Body of pancreas (tissue), 4 donors: ENCODE measurements around the gene PRDM16. TPM values are rescaled to one million over a fixed set of nuclear protein-coding genes. Genes with fewer than 3 reads are reported as not detected.

Experiments
- ATAC-seq: fragments of 150-250 bp; one replicate; pipeline ENCODE4 v1.9.1; 2016
- DNase-seq, 4 donors: peaks; one replicate each; pipeline ENCODE4 v3.0.0-alpha.2; 2019
- H3K27ac ChIP-seq, 4 donors: fragments of 200-600 bp; sonication (generic); 1 replicate in 3 of 4; 2 replicates in 1 of 4; pipeline versions ENCODE4 v1.5.1 to v1.6.1; 2016 to 2019; ENCODE audit warnings: mild to moderate bottlenecking in 1 of 4, mixed read lengths in 1 of 4, moderate library complexity in 1 of 4
- H3K27me3 ChIP-seq, 2 donors: fragments of 200-600 bp; sonication (generic); one replicate each; pipeline ENCODE4 v1.6.0; 2016; ENCODE audit warnings: mild to moderate bottlenecking in 1 of 2
- H3K36me3 ChIP-seq, 2 donors: fragments of 200-600 bp; sonication (generic); replicated peaks in 1 of 2; 2 replicates each; pipeline ENCODE4 v1.5.1; 2016; ENCODE audit warnings: low read depth in 2 of 2; ENCODE audit not compliant: insufficient read depth in 1 of 2
- H3K4me1 ChIP-seq: fragments of 200-600 bp; sonication (generic); one replicate; pipeline ENCODE4 v1.6.0; 2016
- H3K4me3 ChIP-seq, 2 donors: fragments of 200-600 bp; sonication (generic); 1 replicate in 1 of 2; 2 replicates in 1 of 2; pipeline ENCODE4 v1.5.1; 2016 to 2019
- H3K9me3 ChIP-seq, 3 donors: fragments of 200-600 bp; sonication (generic); 1 replicate in 2 of 3; 2 replicates in 1 of 3; pipeline ENCODE4 v1.5.1; 2016
- POLR2A ChIP-seq, 3 donors: fragments of 450-650 bp; IDR thresholded peaks; one replicate each; pipeline ENCODE4 v1.6.1; 2016; ENCODE audit warnings: antibody characterized with exemption in 3 of 3, mild to moderate bottlenecking in 2 of 3
- WGBS, 2 donors: methylation state at CpG; one replicate each; pipeline ENCODE4 v1.1.5; 2017; 5-methylcytosine and 5-hydroxymethylcytosine counted together
- intact Hi-C: fragments of 100-400 bp; cut with DNase I; formaldehyde crosslinking; loops from one replicate; pipeline ENCODE4 v1.15.1; 2023
- total RNA-seq, 2 donors: library from RNA; depleted of rRNA; stranded (reverse); fragments of >200 nt; gene quantifications; one replicate each; pipeline ENCODE4 v1.1.0, GENCODE V29; 2016
- TF ChIP-seq, protein P1 (sequence below), 7 experiments: fragments of 450-650 bp in 4 of 7; fragments of 200-600 bp in 3 of 7; sonication (generic) in 3 of 7; IDR thresholded peaks; one replicate each; pipeline ENCODE4 v1.5.1; 2016 to 2019; ENCODE audit warnings: antibody characterized with exemption in 7 of 7

PRDM16 gene
- total RNA-seq, 2 donors from 2014 or later = 15.2 to 16.6 TPM

DNA sequence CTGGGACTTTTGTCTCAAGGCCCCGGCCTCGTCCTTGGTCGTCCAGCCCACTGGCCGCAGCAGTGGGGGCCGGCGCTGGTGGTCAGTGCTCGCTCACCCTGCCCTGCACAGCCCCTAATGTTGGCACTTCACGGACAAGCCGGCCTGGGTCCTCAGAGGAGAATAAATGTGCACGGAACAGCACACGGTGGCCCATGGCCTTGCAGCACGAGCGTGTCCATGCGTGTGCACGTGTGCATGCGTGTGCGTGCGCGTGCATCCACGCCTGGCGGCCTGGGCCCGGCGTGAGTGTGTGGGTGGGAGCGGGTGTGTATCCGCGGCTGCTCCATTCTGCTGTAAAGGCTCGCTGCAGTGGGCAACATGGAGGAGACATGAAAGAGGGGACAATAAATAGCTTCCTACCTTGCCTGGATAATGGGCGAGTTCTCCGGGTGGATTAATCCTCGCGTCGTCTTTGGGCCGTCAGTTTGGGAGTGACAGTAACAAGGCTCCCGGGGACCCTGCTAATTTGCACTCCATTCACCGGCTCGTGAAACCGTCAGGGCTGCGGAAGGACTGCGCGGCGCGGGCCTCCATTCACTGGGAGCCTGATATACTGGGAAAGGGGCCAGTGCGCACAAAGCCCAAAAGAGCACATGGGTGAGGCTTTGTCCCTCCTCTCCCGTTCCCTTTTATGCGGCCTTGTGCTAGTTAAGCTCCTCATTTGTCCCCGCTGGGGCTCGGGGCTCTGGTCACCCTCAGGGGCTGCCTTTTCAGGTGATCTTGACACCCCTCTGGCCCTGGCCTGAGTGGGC lies 142.8 kb downstream of the PRDM16 start:
- no peaks in the 10 kb centered on the region for H3K36me3 ChIP-seq
- no peak overlapping the region for H3K27ac ChIP-seq
- H3K4me1 ChIP-seq = peaks cover 56% of the 10 kb centered on the region
- ATAC-seq = no peak
- H3K4me3 ChIP-seq = no peak overlapping the region
- WGBS, 2 donors = 91 to 95% methylated on average over 14 to 47 of the region's 47 CpGs
- DNase-seq = no peak
- TF ChIP-seq, protein P1, sequence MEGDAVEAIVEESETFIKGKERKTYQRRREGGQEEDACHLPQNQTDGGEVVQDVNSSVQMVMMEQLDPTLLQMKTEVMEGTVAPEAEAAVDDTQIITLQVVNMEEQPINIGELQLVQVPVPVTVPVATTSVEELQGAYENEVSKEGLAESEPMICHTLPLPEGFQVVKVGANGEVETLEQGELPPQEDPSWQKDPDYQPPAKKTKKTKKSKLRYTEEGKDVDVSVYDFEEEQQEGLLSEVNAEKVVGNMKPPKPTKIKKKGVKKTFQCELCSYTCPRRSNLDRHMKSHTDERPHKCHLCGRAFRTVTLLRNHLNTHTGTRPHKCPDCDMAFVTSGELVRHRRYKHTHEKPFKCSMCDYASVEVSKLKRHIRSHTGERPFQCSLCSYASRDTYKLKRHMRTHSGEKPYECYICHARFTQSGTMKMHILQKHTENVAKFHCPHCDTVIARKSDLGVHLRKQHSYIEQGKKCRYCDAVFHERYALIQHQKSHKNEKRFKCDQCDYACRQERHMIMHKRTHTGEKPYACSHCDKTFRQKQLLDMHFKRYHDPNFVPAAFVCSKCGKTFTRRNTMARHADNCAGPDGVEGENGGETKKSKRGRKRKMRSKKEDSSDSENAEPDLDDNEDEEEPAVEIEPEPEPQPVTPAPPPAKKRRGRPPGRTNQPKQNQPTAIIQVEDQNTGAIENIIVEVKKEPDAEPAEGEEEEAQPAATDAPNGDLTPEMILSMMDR (IDR thresholded peaks at IDR 0.05) = no peak
- TF ChIP-seq POLR2A (IDR thresholded peaks at IDR 0.05) = no peak
- intact Hi-C loops = no loop called here
- H3K27me3 ChIP-seq = no peaks in the 10 kb centered on the region
- no peaks in the 10 kb centered on the region for H3K9me3 ChIP-seq

DNA sequence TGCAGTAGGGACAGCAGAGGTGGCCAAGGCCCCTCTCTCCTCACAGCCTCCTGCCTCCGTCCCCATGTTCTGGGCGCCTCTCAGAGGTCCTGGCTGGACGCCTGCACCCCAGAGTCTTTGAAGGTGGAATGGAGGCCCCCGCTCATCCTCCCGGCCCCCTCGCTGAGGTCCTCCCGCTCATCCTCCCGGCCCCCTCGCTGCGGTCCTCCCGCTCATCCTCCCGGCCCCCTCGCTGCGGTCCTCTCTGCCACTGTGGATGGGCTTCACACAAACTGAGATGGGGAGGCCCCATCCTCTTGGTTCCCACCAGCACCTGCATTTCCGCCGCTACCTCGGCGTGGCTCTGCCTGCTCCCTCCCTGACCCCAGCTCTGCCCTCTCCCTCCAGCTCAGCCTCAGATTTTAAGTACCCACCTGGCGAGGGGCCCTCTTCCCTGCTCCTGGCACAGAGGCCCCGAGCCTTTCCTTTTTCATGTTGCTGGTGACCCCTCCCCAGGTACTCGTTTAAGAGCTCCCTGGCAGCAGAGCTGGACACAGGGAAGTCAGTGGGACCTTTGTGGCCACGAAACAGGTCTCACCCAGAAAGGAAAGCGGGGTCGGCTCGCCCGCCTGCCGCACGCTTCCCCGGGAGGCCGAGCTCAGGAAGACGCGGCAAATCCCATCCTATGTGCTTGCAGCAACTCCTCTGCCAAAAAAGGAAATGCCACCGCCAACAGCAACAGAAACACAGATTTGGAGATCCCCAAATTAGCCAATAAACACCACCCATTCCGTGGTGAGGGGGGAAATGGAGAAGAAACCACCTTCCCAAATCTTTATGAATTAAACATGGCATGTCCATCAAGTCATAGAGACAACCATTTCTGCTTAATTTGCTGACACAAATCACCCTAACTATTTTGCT lies 143.7 kb downstream of the PRDM16 start:
- Histone ChIP-seq H3K36me3 (no peaks in the 10 kb centered on the region), H3K27me3 (no peaks in the 10 kb centered on the region), H3K4me1 (peaks cover 56% of the 10 kb centered on the region), H3K9me3 (no peaks in the 10 kb centered on the region), H3K4me3 (no peak overlapping the region), H3K27ac (peak overlapping the region; percentile 39 to 74 (median 66))
- no peak for ATAC-seq
- TF ChIP-seq, protein P1 (IDR thresholded peaks at IDR 0.05) = no peak
- no peak for TF ChIP-seq POLR2A (IDR thresholded peaks at IDR 0.05)
- DNase-seq = no peak
- intact Hi-C loops = no loop called here
- WGBS, 2 donors = 87 to 94% methylated on average over 34 of the region's 34 CpGs

DNA sequence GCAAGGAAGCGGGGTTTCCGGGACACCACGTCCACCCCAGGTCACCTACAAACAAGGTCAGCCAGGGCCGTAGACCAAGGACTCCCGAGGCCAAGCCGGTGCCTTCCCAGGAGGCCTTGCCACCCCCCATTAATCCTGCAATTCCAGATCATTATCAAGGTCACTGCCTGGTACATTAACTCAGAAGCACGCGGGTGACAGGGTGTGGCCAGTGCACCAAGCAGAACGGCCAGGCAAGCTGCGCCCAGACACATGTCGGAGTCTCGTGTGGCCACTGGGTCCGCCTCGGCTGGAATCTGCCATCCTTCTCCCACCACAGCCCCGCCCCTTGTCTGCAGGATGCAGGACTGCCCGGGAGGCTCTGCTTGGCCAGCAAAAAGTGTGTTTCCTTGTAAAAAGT lies 144.7 kb downstream of the PRDM16 start:
- H3K36me3 ChIP-seq = no peaks in the 10 kb centered on the region
- TF ChIP-seq, protein P1 (IDR thresholded peaks at IDR 0.05) = no peak
- TF ChIP-seq POLR2A (IDR thresholded peaks at IDR 0.05) = peak in 1 of 3 donors; percentile 19
- WGBS, 2 donors = 26 to 39% methylated on average over 16 of the region's 16 CpGs
- H3K27ac ChIP-seq = peak overlapping the region; percentile 39 to 74 (median 66)
- peak; percentile 77 for ATAC-seq
- H3K9me3 ChIP-seq = no peaks in the 10 kb centered on the region
- no peak overlapping the region for H3K4me3 ChIP-seq
- intact Hi-C loops = no loop called here
- peaks cover 56% of the 10 kb centered on the region for H3K4me1 ChIP-seq
- no peaks in the 10 kb centered on the region for H3K27me3 ChIP-seq
- peak; percentile 67 to 84 (median 78) for DNase-seq

DNA sequence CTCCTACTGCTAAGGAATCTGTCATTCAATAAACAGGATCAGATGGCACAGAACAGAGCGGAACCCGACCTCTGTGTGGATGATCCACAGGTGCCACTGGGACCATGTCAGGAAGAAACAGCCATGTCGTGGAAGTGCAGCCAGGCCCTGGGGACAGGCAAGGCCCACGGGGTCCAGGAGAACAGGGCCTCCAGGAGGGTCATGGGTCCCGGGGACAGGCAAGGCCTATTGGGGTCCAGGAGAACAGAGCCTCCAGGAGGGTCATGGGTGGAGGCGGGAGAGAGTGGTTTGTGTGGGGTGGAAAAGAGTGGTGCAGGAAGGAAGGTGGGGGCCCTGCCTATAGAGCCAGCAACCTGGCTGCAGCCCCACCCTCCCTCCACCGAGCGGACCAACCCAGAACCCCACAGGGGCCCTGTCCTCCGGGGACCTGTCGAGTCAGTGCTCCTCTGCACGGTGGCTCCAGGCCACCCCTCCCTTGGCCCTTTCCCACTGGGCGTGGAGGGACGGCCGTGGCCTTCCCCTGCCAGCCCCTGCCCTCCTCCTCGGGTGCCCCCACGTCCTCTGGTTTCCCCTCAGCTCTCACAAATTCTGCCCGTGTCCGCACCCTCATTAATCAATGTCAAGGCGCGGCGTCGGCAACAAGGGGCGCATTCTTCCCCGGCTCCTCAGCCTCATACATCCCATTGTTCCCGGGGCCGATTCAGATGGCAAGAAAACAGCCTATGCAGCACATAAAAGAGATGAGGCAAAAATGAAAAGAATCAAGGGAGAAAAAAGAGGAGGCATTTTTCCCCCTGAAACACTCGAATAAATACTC lies 146.4 kb downstream of the PRDM16 start:
- no peak for ATAC-seq
- 65 to 68% methylated on average over 22 to 27 of the region's 27 CpGs for WGBS, 2 donors
- no peak overlapping the region for H3K4me3 ChIP-seq
- intact Hi-C loops = no loop called here
- TF ChIP-seq, protein P1 (IDR thresholded peaks at IDR 0.05) = no peak
- no peak for TF ChIP-seq POLR2A (IDR thresholded peaks at IDR 0.05)
- H3K36me3 ChIP-seq = no peaks in the 10 kb centered on the region
- H3K27me3 ChIP-seq = no peaks in the 10 kb centered on the region
- H3K4me1 ChIP-seq = peaks cover 65% of the 10 kb centered on the region
- H3K27ac ChIP-seq = peak overlapping the region in 2 of 4 donors; percentile 12 to 96
- no peak for DNase-seq
- H3K9me3 ChIP-seq = no peaks in the 10 kb centered on the region
